ENCODE results near the gene AGPAT2.

DNA sequence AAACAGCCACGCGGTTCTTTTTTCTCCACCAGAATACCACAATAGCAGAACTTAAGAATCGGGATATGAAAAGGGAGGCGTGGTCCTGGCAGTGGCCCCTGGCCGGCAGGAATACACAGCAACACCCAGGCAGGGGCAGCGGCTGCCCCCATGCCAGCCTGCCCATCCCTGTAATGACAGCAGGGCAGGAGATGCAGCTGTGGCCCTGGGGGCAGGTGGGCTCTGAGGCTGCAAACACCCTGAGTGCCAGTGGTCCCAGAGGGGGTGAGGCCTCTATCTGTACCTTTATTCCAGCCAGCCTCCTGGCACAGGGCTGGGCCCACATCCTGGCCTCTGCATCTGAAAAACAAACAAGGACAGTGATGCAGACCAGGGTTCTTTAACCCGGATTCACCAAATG is 37.5 kb upstream of the AGPAT2 start:
- TF ChIP-seq, protein P1, sequence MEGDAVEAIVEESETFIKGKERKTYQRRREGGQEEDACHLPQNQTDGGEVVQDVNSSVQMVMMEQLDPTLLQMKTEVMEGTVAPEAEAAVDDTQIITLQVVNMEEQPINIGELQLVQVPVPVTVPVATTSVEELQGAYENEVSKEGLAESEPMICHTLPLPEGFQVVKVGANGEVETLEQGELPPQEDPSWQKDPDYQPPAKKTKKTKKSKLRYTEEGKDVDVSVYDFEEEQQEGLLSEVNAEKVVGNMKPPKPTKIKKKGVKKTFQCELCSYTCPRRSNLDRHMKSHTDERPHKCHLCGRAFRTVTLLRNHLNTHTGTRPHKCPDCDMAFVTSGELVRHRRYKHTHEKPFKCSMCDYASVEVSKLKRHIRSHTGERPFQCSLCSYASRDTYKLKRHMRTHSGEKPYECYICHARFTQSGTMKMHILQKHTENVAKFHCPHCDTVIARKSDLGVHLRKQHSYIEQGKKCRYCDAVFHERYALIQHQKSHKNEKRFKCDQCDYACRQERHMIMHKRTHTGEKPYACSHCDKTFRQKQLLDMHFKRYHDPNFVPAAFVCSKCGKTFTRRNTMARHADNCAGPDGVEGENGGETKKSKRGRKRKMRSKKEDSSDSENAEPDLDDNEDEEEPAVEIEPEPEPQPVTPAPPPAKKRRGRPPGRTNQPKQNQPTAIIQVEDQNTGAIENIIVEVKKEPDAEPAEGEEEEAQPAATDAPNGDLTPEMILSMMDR (conservative IDR thresholded peaks at IDR 0.05 in 1 of 2, IDR thresholded peaks at IDR 0.05 in 1 of 2; ENCODE audit: low read depth in 1 of 2, low read length in 2 of 2) = no peak
- TF ChIP-seq EZH2 (IDR thresholded peaks at IDR 0.05; ENCODE audit: low read length, missing control alignments) = no peak

Data from fibroblast of lung (primary cell).